WTC11 (cell line): Measurements from ENCODE around the gene EIF4G1.

Experiments
- ATF3 ChIP-seq: sonication (generic); formaldehyde crosslinking; conservative IDR thresholded peaks from 2 replicates; pipeline ENCODE4 v1.8.1; 2022; ENCODE audit warnings: mild to moderate bottlenecking, missing genetic modification reagents
- CBFB ChIP-seq: sonication (generic); formaldehyde crosslinking; IDR thresholded peaks from 2 replicates; pipeline ENCODE4 v1.8.1; 2022; ENCODE audit warnings: mild to moderate bottlenecking, low read depth, missing genetic modification reagents
- CTCF ChIP-seq: fragments of 200-600 bp; IDR thresholded peaks from 2 replicates; pipeline ENCODE4 v1.8.0; 2022; ENCODE audit warnings: antibody characterized with exemption
- ESRRA ChIP-seq: sonication (generic); formaldehyde crosslinking; IDR thresholded peaks from 2 replicates; pipeline ENCODE4 v1.8.1; 2022; ENCODE audit warnings: mild to moderate bottlenecking, missing genetic modification reagents, borderline replicate concordance
- GABPB1 ChIP-seq: sonication (generic); formaldehyde crosslinking; IDR thresholded peaks from 2 replicates; pipeline ENCODE4 v1.8.1; 2023; ENCODE audit warnings: mild to moderate bottlenecking, missing genetic modification reagents
- KAT7 ChIP-seq: sonication (generic); formaldehyde crosslinking; IDR thresholded peaks from 2 replicates; pipeline ENCODE4 v1.8.1; 2023; ENCODE audit warnings: missing genetic modification reagents, mild to moderate bottlenecking, borderline replicate concordance
- MAX ChIP-seq: sonication (generic); formaldehyde crosslinking; IDR thresholded peaks from 2 replicates; pipeline ENCODE4 v1.8.0; 2022; ENCODE audit warnings: mild to moderate bottlenecking, missing genetic modification reagents
- SMAD4 ChIP-seq: sonication (generic); formaldehyde crosslinking; IDR thresholded peaks from 2 replicates; pipeline ENCODE4 v1.8.0; 2022; ENCODE audit warnings: mild to moderate bottlenecking, missing genetic modification reagents
- SP1 ChIP-seq: sonication (generic); formaldehyde crosslinking; conservative IDR thresholded peaks from 2 replicates; pipeline ENCODE4 v1.8.1; 2022; ENCODE audit warnings: missing genetic modification reagents
- TEAD4 ChIP-seq: sonication (generic); formaldehyde crosslinking; IDR thresholded peaks from 2 replicates; pipeline ENCODE4 v1.8.0; 2022; ENCODE audit warnings: mild to moderate bottlenecking, missing genetic modification reagents
- USF2 ChIP-seq: sonication (generic); formaldehyde crosslinking; IDR thresholded peaks from 2 replicates; pipeline ENCODE4 v1.8.1; 2023; ENCODE audit warnings: mild to moderate bottlenecking, missing genetic modification reagents, moderate library complexity
- ZNF121 ChIP-seq: sonication (generic); formaldehyde crosslinking; IDR thresholded peaks from 2 replicates; pipeline ENCODE4 v1.8.0; 2023; ENCODE audit warnings: missing genetic modification reagents
- TF ChIP-seq, protein P1 (sequence below): sonication (generic); formaldehyde crosslinking; IDR thresholded peaks from 2 replicates; pipeline ENCODE4 v1.8.1; 2022; ENCODE audit warnings: mild to moderate bottlenecking, missing genetic modification reagents, moderate library complexity, borderline replicate concordance
- TF ChIP-seq, protein P2 (sequence below): sonication (generic); formaldehyde crosslinking; IDR thresholded peaks from 2 replicates; pipeline ENCODE4 v1.8.0; 2022; ENCODE audit warnings: mild to moderate bottlenecking, missing genetic modification reagents

DNA sequence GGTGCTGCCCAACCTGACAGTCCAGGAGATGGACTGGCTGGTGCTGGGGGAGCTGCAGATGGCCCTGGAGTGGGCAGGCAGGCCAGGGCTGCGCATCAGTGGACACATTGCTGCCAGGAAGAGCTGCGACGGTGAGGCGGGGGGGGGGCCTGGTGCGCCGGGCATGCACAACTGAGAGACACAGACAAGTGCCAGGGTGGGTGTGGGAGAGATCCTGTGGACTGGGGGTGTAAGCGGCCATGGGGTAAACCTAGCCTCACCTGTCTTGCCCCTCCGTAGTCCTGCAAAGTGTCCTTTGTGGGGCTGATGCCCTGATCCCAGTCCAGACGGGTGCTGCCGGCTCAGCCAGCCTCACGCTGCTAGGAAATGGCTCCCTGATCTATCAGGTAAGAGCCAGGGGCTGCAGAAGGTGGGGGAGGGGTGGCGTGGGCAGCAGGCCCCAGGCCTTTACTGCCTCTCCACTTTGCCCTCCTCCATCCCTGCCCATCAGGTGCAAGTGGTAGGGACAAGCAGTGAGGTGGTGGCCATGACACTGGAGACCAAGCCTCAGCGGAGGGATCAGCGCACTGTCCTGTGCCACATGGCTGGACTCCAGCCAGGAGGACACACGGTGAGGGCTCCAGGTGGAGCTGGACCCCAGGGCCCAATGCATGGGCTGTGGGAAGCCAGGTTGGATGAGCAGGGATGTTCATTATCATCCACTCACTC lies 68.8 kb downstream of the EIF4G1 start:
- TF ChIP-seq CBFB (CRISPR knock-in tag) (no peak), CTCF (no peak), ZNF121 (CRISPR knock-in tag) (no peak), ESRRA (CRISPR knock-in tag) (no peak), ATF3 (no peak), USF2 (no peak), SMAD4 (CRISPR knock-in tag) (no peak), KAT7 (CRISPR knock-in tag) (no peak), MAX (CRISPR knock-in tag) (no peak), SP1 (CRISPR knock-in tag) (no peak), TEAD4 (CRISPR knock-in tag) (no peak), GABPB1 (CRISPR knock-in tag) (no peak)
- TF ChIP-seq, protein P1, sequence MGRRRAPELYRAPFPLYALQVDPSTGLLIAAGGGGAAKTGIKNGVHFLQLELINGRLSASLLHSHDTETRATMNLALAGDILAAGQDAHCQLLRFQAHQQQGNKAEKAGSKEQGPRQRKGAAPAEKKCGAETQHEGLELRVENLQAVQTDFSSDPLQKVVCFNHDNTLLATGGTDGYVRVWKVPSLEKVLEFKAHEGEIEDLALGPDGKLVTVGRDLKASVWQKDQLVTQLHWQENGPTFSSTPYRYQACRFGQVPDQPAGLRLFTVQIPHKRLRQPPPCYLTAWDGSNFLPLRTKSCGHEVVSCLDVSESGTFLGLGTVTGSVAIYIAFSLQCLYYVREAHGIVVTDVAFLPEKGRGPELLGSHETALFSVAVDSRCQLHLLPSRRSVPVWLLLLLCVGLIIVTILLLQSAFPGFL (CRISPR knock-in tag), result no peak
- TF ChIP-seq, protein P2, sequence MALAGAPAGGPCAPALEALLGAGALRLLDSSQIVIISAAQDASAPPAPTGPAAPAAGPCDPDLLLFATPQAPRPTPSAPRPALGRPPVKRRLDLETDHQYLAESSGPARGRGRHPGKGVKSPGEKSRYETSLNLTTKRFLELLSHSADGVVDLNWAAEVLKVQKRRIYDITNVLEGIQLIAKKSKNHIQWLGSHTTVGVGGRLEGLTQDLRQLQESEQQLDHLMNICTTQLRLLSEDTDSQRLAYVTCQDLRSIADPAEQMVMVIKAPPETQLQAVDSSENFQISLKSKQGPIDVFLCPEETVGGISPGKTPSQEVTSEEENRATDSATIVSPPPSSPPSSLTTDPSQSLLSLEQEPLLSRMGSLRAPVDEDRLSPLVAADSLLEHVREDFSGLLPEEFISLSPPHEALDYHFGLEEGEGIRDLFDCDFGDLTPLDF (CRISPR knock-in tag), result no peak
